ENCODE results near the gene TARBP2. TPM values are rescaled to one million over a fixed set of nuclear protein-coding genes. Genes with fewer than 3 reads are reported as not detected.

TARBP2 gene
- total RNA-seq, 4 donors from 2014 or later = 19.5 to 25.9 (median 22.7) TPM

- intact Hi-C loops (cut with DNase I) = no loop called here
Observed at GRCh38 chr12:53496752-53497032, 4.4 kb upstream of the TARBP2 start.

GRCh38 chr12:53497461-53497860 is 3.6 kb upstream of the TARBP2 start:
- Histone ChIP-seq H3K4me1 (peaks cover 26 to 80% (median 38%) of the 10 kb centered on the region in 3 donors), H3K36me3 (no peaks in the 10 kb centered on the region), H3K9me3 (no peaks in the 10 kb centered on the region), H3K27me3 (no peaks in the 10 kb centered on the region), H3K27ac (peak overlapping the region in 3 of 4 donors; percentile 61 to 97 (median 66)), H3K4me3 (no peak overlapping the region)
- TF ChIP-seq POLR2A (IDR thresholded peaks at IDR 0.05) = no peak
- no peak for TF ChIP-seq CTCF (IDR thresholded peaks at IDR 0.05)
- no peak for DNase-seq
- WGBS, 2 donors = 97 to 100% methylated on average over 2 of the region's 3 CpGs
- intact Hi-C loops (cut with DNase I) = no loop called here

More at GRCh38 chr12:53496752-53497032, 4.4 kb upstream of the TARBP2 start:
- Histone ChIP-seq H3K4me1 (peaks cover 29 to 80% (median 34%) of the 10 kb centered on the region in 3 donors), H3K36me3 (no peaks in the 10 kb centered on the region), H3K9me3 (no peaks in the 10 kb centered on the region), H3K27me3 (no peaks in the 10 kb centered on the region), H3K4me3 (peak overlapping the region in 2 of 4 donors; percentile 9 to 22), H3K27ac (peak overlapping the region in 3 of 4 donors; percentile 61 to 97 (median 66))
- no peak for DNase-seq
- TF ChIP-seq CTCF (IDR thresholded peaks at IDR 0.05) = no peak
- no peak for TF ChIP-seq POLR2A (IDR thresholded peaks at IDR 0.05)
- 80 to 91% methylated on average over 1 of the region's 1 CpG for WGBS, 2 donors

- WGBS, 2 donors = 85 to 90% methylated on average over 2 of the region's 2 CpGs
- intact Hi-C loops (cut with DNase I) = no loop called here
- no peak for DNase-seq
- H3K27me3 ChIP-seq = no peaks in the 10 kb centered on the region
- H3K4me3 ChIP-seq = peak overlapping the region in 2 of 4 donors; percentile 69 to 88
- no peak for TF ChIP-seq POLR2A (IDR thresholded peaks at IDR 0.05)
- TF ChIP-seq CTCF (IDR thresholded peaks at IDR 0.05) = no peak
- H3K36me3 ChIP-seq = peaks cover 0 to 5% (median 0%) of the 10 kb centered on the region in 3 donors
- peaks cover 23 to 81% (median 40%) of the 10 kb centered on the region in 3 donors for H3K4me1 ChIP-seq
- peak overlapping the region in 3 of 4 donors; percentile 97 to 99 (median 98) for H3K27ac ChIP-seq
- H3K9me3 ChIP-seq = no peaks in the 10 kb centered on the region
Observed at GRCh38 chr12:53498235-53498630, 2.9 kb upstream of the TARBP2 start.

- no peak for DNase-seq
- H3K4me1 ChIP-seq = peaks cover 23 to 73% (median 32%) of the 10 kb centered on the region in 3 donors
- H3K27ac ChIP-seq = peak within 1 kb of the TSS; percentile 89 to 99 (median 98)
- no peaks in the 10 kb centered on the region for H3K9me3 ChIP-seq
- 0 to 1% methylated on average over 11 to 19 of the region's 51 CpGs for WGBS, 2 donors
- intact Hi-C loops (cut with DNase I) = loop anchor here (10.0 kb wide), 1 partner anchor 45 kb away; the partner anchor contains the start of gene PCBP2
- peak within 1 kb of the TSS; percentile 42 to 88 (median 74) for H3K4me3 ChIP-seq
- no peaks in the 10 kb centered on the region for H3K27me3 ChIP-seq
- H3K36me3 ChIP-seq = peaks cover 0 to 18% (median 0%) of the 10 kb centered on the region in 3 donors
- no peak for TF ChIP-seq POLR2A (IDR thresholded peaks at IDR 0.05)
- TF ChIP-seq CTCF (IDR thresholded peaks at IDR 0.05) = no peak
Observed at GRCh38 chr12:53499266-53500141, 1.6 kb upstream of the TARBP2 start, which contains the start of gene MAP3K12. Gene MAP3K12 (minus strand): TSS chr12:53499458. CDS start chr12:53487391, 12,067 bp downstream.
